Measurements from ENCODE around the gene PLEKHB1.

The PLEKHB1 gene

DNA sequence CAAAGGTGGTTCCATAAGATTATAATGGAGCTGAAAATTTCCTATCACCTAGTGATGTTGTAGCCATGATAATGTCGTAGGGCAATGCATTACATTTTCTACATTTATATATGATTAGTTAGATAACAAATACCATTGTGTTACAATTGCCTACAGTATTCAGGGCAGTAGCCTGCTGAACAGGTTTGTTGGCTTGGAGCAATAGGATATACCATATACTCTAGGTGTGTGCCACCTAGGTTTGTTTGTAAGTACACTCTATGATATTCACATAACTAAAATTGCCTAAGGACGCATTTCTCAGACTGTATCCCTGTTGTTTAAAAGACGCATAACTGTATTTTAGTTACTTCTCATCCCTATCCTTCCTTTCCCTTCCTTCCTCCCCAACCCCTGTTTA, 13.6 kb downstream of the PLEKHB1 start:
- H3K4me1 ChIP-seq = peaks cover 0 to 20% (median 14%) of the 10 kb centered on the region in 4 donors
- no peak overlapping the region for H3K4me3 ChIP-seq
- H3K9me3 ChIP-seq = no peaks in the 10 kb centered on the region
- no peaks in the 10 kb centered on the region for H3K27me3 ChIP-seq
- TF ChIP-seq, protein P1, sequence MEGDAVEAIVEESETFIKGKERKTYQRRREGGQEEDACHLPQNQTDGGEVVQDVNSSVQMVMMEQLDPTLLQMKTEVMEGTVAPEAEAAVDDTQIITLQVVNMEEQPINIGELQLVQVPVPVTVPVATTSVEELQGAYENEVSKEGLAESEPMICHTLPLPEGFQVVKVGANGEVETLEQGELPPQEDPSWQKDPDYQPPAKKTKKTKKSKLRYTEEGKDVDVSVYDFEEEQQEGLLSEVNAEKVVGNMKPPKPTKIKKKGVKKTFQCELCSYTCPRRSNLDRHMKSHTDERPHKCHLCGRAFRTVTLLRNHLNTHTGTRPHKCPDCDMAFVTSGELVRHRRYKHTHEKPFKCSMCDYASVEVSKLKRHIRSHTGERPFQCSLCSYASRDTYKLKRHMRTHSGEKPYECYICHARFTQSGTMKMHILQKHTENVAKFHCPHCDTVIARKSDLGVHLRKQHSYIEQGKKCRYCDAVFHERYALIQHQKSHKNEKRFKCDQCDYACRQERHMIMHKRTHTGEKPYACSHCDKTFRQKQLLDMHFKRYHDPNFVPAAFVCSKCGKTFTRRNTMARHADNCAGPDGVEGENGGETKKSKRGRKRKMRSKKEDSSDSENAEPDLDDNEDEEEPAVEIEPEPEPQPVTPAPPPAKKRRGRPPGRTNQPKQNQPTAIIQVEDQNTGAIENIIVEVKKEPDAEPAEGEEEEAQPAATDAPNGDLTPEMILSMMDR (IDR thresholded peaks at IDR 0.05) = no peak
- no peak overlapping the region for H3K27ac ChIP-seq
- H3K36me3 ChIP-seq = peaks cover 0 to 10% (median 0%) of the 10 kb centered on the region in 3 donors
- intact Hi-C loops (cut with DNase I; ENCODE audit: low total_unique reads) = loop anchor here (5.0 to 10.0 kb wide), 2 partner anchors 33 to 365 kb away; no protein-coding TSS in a partner anchor
- no peak for DNase-seq

DNA sequence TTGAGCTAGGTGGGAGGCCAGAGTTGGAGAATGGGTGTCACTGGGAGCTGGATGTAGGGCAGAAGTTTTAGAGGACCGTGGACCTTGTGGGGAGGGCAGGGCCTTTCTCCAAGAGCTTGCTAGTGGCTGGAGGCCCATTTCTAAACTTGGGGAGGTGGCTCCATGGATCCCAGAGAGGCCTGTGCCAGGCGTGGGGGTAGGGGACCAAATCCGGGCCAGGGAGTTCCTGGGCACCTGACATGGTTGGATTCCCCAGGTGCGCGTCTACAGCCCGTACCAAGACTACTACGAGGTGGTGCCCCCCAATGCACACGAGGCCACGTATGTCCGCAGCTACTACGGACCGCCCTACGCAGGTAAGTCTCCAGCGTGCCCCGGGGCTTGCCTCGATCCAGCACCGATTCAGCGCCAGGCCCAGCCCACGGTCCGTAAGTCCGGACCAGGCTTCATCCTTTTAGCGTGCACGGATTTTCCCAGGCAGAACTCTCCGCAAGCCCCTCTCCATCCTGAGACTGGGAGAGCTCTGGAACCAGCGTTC, 14.2 kb downstream of the PLEKHB1 start:
- no peak overlapping the region for H3K27ac ChIP-seq
- TF ChIP-seq, protein P1 (IDR thresholded peaks at IDR 0.05) = no peak
- DNase-seq = no peak
- H3K27me3 ChIP-seq = no peaks in the 10 kb centered on the region
- peaks cover 0 to 5% (median 0%) of the 10 kb centered on the region in 3 donors for H3K36me3 ChIP-seq
- H3K4me1 ChIP-seq = peaks cover 0 to 20% (median 14%) of the 10 kb centered on the region in 4 donors
- intact Hi-C loops (cut with DNase I; ENCODE audit: low total_unique reads) = loop anchor here (5.0 to 10.0 kb wide), 2 partner anchors 33 to 366 kb away; no protein-coding TSS in a partner anchor
- no peaks in the 10 kb centered on the region for H3K9me3 ChIP-seq
- H3K4me3 ChIP-seq = peak overlapping the region; percentile 26 to 46

DNA sequence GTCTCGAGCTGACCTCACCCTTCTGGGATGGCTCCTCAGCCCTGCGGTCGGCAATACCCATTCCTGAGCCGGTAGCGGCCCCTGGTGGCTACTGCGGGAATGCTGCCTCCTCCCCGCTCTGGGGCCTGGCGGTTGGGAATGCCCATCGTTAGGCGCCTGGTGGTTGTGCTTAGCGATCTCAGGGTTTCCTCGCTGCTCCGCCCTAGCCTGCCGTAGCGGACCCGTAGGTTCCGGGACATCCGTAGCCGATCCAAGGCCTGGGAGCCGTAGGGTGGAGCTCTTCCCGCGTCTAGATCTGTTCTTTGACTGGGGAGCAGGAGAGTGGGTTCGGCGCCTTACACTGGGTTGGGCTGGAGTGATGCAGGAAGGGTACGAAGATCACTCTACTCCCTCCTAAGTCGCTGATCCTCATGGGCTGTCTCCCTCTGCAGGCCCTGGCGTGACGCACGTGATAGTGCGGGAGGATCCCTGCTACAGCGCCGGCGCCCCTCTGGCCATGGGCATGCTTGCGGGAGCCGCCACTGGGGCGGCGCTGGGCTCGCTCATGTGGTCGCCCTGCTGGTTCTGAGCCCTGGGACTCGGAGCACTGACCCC, 14.8 kb downstream of the PLEKHB1 start:
- intact Hi-C loops (cut with DNase I; ENCODE audit: low total_unique reads) = loop anchor here (5.0 to 10.0 kb wide), 2 partner anchors 34 to 366 kb away; no protein-coding TSS in a partner anchor

DNA sequence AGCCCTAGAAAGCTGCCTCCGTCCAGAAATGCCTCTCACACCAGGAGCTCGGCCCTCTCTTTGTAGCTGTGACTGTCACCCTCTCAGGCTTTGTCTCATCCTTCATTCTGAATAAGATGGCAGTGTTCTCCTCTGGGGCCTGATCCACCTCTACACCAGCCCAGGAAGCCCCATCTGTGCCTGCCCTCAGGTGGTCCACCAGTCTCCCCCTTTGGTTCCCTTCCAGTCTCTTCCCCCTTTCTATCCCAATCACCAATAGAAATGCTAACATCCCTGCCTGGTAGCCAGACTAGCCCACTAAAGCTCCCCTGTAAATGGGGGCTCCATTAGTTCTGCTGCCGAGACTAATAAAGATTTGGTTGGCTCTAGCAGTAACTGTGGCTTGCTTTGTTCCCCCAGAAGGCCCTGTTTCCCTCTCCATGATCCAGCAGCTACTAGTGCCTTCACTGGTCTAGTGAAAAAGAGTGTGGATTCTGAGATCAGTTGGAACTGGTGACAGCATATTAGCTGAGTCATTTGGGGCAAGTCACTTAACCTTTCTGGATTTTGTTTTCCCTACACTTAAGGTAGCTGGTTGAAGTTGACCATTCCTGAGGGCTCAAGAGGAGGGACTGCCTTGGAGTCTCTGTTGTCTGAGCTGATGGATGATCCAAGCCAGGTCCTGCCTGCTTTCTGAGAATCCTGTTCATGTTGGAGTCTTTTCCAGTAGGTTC, 16.2 kb downstream of the PLEKHB1 start:
- TF ChIP-seq, protein P1 (IDR thresholded peaks at IDR 0.05) = no peak
- Histone ChIP-seq H3K4me3 (no peak overlapping the region), H3K9me3 (no peaks in the 10 kb centered on the region), H3K27ac (no peak overlapping the region), H3K27me3 (no peaks in the 10 kb centered on the region), H3K4me1 (peaks cover 0 to 20% (median 14%) of the 10 kb centered on the region in 4 donors), H3K36me3 (no peaks in the 10 kb centered on the region)
- intact Hi-C loops (cut with DNase I; ENCODE audit: low total_unique reads) = loop anchor here (2.0 to 10.0 kb wide), 3 partner anchors 35 to 368 kb away; no protein-coding TSS in a partner anchor
- DNase-seq = no peak

More for the DNA sequence above, 14.8 kb downstream of the PLEKHB1 start:
- no peaks in the 10 kb centered on the region for H3K36me3 ChIP-seq
- peak overlapping the region; percentile 26 to 46 for H3K4me3 ChIP-seq
- TF ChIP-seq, protein P1 (IDR thresholded peaks at IDR 0.05) = peak; percentile 91 to 99
- no peaks in the 10 kb centered on the region for H3K27me3 ChIP-seq
- no peaks in the 10 kb centered on the region for H3K9me3 ChIP-seq
- DNase-seq = peak; percentile 90 to 92
- peak overlapping the region in 1 of 2 donors; percentile 6 for H3K27ac ChIP-seq
- H3K4me1 ChIP-seq = peaks cover 0 to 20% (median 14%) of the 10 kb centered on the region in 4 donors

DNA sequence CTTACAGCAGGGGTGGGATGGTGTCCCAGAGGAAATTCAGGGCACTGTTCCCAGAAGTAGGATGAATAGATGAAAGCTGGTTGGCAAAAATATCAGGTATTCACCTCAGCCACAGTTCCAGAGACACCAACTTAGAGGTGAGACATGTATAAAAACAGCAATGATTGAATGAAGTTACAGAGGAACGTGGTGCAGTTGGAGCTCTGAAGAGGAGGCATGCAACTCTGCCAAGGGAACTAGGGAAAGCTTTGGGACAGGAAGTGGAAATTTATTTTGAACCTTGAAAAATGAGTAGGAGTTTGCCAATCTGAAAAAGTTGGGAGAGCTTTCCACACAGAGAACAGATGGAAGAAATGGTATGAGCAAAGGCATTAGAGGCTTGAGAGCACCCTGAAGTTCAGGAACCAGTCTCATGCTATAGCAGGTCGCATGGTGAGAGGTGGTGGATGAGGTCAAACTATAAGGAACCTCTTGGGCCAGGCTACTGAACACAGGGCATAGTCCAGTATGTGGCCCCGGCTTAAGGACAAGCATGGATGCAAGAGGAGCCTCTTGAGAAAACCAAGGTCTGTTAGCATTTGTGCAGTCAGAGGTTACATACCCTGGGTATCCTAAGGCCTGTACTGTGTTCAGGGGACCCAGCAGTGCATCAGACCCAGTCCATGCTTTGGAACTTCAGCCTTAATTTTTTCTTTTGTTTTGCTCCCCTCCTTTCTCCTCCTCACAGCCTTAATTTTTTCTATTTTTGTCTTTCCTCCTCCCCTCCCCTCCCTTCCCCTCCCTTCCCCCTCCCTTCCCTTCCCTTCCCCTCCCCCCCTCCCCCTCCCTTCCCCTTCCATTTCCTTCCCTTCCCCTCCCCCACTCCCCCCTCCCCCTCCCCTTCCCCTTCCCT, 17.5 kb downstream of the PLEKHB1 start:
- no peak overlapping the region for H3K27ac ChIP-seq
- intact Hi-C loops (cut with DNase I; ENCODE audit: low total_unique reads) = loop anchor here (2.0 to 10.0 kb wide), 3 partner anchors 37 to 369 kb away; no protein-coding TSS in a partner anchor
- TF ChIP-seq, protein P1 (IDR thresholded peaks at IDR 0.05) = no peak
- DNase-seq = no peak
- no peaks in the 10 kb centered on the region for H3K9me3 ChIP-seq
- H3K4me3 ChIP-seq = no peak overlapping the region
- no peaks in the 10 kb centered on the region for H3K27me3 ChIP-seq
- peaks cover 0 to 20% (median 14%) of the 10 kb centered on the region in 4 donors for H3K4me1 ChIP-seq
- H3K36me3 ChIP-seq = no peaks in the 10 kb centered on the region
